H9 (cell line): ENCODE data around the gene AP2A2. TPM values are rescaled to one million over a fixed set of nuclear protein-coding genes. Genes with fewer than 3 reads are reported as not detected.

ENCODE experiments used
- DNase-seq: peaks from one replicate; pipeline ENCODE4 v3.0.0-alpha.2; 2017
- H2AFZ ChIP-seq: one replicate; pipeline ENCODE4 v1.6.1; 2013; ENCODE audit warnings: mild to moderate bottlenecking, low read length, control low read depth, moderate library complexity
- H2AK5ac ChIP-seq: 2 replicates; pipeline ENCODE4 v1.6.1; 2013; ENCODE audit warnings: low read length, control low read depth, mixed read lengths; ENCODE audit not compliant: insufficient read length
- H2BK120ac ChIP-seq: one replicate; pipeline ENCODE4 v1.6.1; 2013; ENCODE audit warnings: low read depth, mild to moderate bottlenecking, low read length, control low read depth, inconsistent platforms; ENCODE audit not compliant: poor library complexity, severe bottlenecking
- H2BK12ac ChIP-seq: 2 replicates; pipeline ENCODE4 v1.6.1; 2013; ENCODE audit warnings: low read length, control low read depth, mixed read lengths, low read depth; ENCODE audit not compliant: insufficient read length
- H2BK15ac ChIP-seq: 2 replicates; pipeline ENCODE4 v1.6.1; 2013; ENCODE audit warnings: low read depth, low read length, control low read depth
- H2BK20ac ChIP-seq: one replicate; pipeline ENCODE4 v1.6.1; 2013; ENCODE audit warnings: low read depth, mild to moderate bottlenecking, low read length, control low read depth, inconsistent platforms; ENCODE audit not compliant: poor library complexity, severe bottlenecking
- H2BK5ac ChIP-seq: 2 replicates; pipeline ENCODE4 v1.6.1; 2013; ENCODE audit warnings: low read length, control low read depth, mixed read lengths; ENCODE audit not compliant: insufficient read length
- H3K14ac ChIP-seq: 2 replicates; pipeline ENCODE4 v1.6.1; 2013; ENCODE audit warnings: low read length, control low read depth; ENCODE audit not compliant: insufficient read depth
- H3K18ac ChIP-seq: 2 replicates; pipeline ENCODE4 v1.6.1; 2013; ENCODE audit warnings: low read depth, mild to moderate bottlenecking, mixed read lengths, low read length, control low read depth; ENCODE audit not compliant: insufficient read length
- H3K23ac ChIP-seq: 2 replicates; pipeline ENCODE4 v1.6.1; 2013; ENCODE audit warnings: low read length, control low read depth, mixed read lengths, low read depth; ENCODE audit not compliant: insufficient read length
- H3K23me2 ChIP-seq: 2 replicates; pipeline ENCODE4 v1.6.1; 2013; ENCODE audit warnings: low read depth, mild to moderate bottlenecking, mixed read lengths, low read length, control low read depth; ENCODE audit not compliant: insufficient read length, poor library complexity, severe bottlenecking
- H3K27ac ChIP-seq: 2 replicates; pipeline ENCODE4 v1.5.1; 2013; ENCODE audit warnings: low read length, control low read depth, mixed read lengths, low read depth; ENCODE audit not compliant: insufficient read length
- H3K27me3 ChIP-seq: 2 replicates; pipeline ENCODE4 v1.6.1; 2013; ENCODE audit warnings: low read length, control low read depth, inconsistent platforms; ENCODE audit not compliant: insufficient read depth
- H3K4ac ChIP-seq: 2 replicates; pipeline ENCODE4 v1.6.1; 2013; ENCODE audit warnings: low read depth, mild to moderate bottlenecking, control low read depth, inconsistent platforms, low read length, moderate library complexity
- H3K4me1 ChIP-seq: 2 replicates; pipeline ENCODE4 v1.6.1; 2013; ENCODE audit warnings: low read length, control low read depth, inconsistent platforms; ENCODE audit not compliant: insufficient read depth
- H3K4me2 ChIP-seq: 2 replicates; pipeline ENCODE4 v1.6.1; 2013; ENCODE audit warnings: low read length, control low read depth, mixed read lengths; ENCODE audit not compliant: insufficient read length, insufficient read depth
- H3K56ac ChIP-seq: 2 replicates; pipeline ENCODE4 v1.6.1; 2013; ENCODE audit warnings: low read depth, mild to moderate bottlenecking, mixed read lengths, low read length, control low read depth; ENCODE audit not compliant: insufficient read length
- H3K79me1 ChIP-seq: 2 replicates; pipeline ENCODE4 v1.6.1; 2013; ENCODE audit warnings: low read depth, mild to moderate bottlenecking, moderate library complexity, low read length, control low read depth, inconsistent platforms; ENCODE audit not compliant: insufficient read depth, poor library complexity, severe bottlenecking
- H3K79me2 ChIP-seq: 2 replicates; pipeline ENCODE4 v1.6.1; 2013; ENCODE audit warnings: low read length, control low read depth, inconsistent platforms; ENCODE audit not compliant: insufficient read depth
- H3K9ac ChIP-seq: 2 replicates; pipeline ENCODE4 v1.6.1; 2013; ENCODE audit warnings: low read length, control low read depth, mixed read lengths; ENCODE audit not compliant: insufficient read length; ENCODE audit errors: extremely low read depth
- H3K9me3 ChIP-seq: one replicate; pipeline ENCODE4 v1.6.1; 2013; ENCODE audit warnings: low read depth, low read length, inconsistent platforms; ENCODE audit not compliant: control insufficient read depth
- H3T11ph ChIP-seq: one replicate; pipeline ENCODE4 v1.6.1; 2013; ENCODE audit warnings: mild to moderate bottlenecking, low read length, control low read depth, inconsistent platforms
- H4K20me1 ChIP-seq: one replicate; pipeline ENCODE4 v1.6.1; 2013; ENCODE audit not compliant: control insufficient read depth, insufficient read length, insufficient read depth
- H4K5ac ChIP-seq: 2 replicates; pipeline ENCODE4 v1.6.1; 2013; ENCODE audit warnings: low read depth, mild to moderate bottlenecking, mixed read lengths, low read length, control low read depth; ENCODE audit not compliant: insufficient read length
- H4K8ac ChIP-seq: replicated peaks from 2 replicates; pipeline ENCODE4 v1.6.1; 2013; ENCODE audit warnings: low read length, control low read depth, mixed read lengths, low read depth; ENCODE audit not compliant: insufficient read length
- H4K91ac ChIP-seq: 2 replicates; pipeline ENCODE4 v1.6.1; 2013; ENCODE audit warnings: low read depth, mild to moderate bottlenecking, moderate library complexity, mixed read lengths, low read length, control low read depth; ENCODE audit not compliant: insufficient read length
- H3K27ac Mint-ChIP-seq, 3 experiments: 2 replicates in 2 of 3; 3 replicates in 1 of 3; pipeline ENCODE4 v1.8.0; 2020 to 2021; ENCODE audit warnings: mixed read lengths in 3 of 3, mild to moderate bottlenecking in 1 of 3, moderate library complexity in 1 of 3
- H3K27me3 Mint-ChIP-seq: 2 replicates; pipeline ENCODE4 v1.8.0; 2021; ENCODE audit warnings: low read depth, mild to moderate bottlenecking, moderate library complexity, mixed read lengths
- H3K36me3 Mint-ChIP-seq, 3 experiments: 2 replicates in 2 of 3; 3 replicates in 1 of 3; pipeline ENCODE4 v1.8.0; 2020 to 2021; ENCODE audit warnings: low read depth in 3 of 3, mixed read lengths in 3 of 3; ENCODE audit not compliant: insufficient read depth in 1 of 3
- H3K4me1 Mint-ChIP-seq, 2 experiments: 2 replicates each; pipeline ENCODE4 v1.8.0; 2020; ENCODE audit warnings: mixed read lengths in 2 of 2
- H3K4me3 Mint-ChIP-seq, 2 experiments: 2 replicates in 1 of 2; 3 replicates in 1 of 2; pipeline ENCODE4 v1.8.0; 2020 to 2021; ENCODE audit warnings: mild to moderate bottlenecking in 2 of 2, mixed read lengths in 2 of 2, moderate library complexity in 1 of 2
- H3K9me3 Mint-ChIP-seq, 2 experiments: 2 replicates in 1 of 2; 3 replicates in 1 of 2; pipeline ENCODE4 v1.8.0; 2020; ENCODE audit warnings: mild to moderate bottlenecking in 2 of 2, mixed read lengths in 2 of 2, moderate library complexity in 1 of 2
- WGBS: extraction: QIAGEN DNeasy Blood & Tissue Kit; methylation state at CpG from one replicate; pipeline ENCODE4 v1.1.7; 2013; ENCODE audit warnings: missing lambda C conversion rate, low lambda C conversion rate, mixed read lengths; ENCODE audit not compliant: insufficient read length; ENCODE audit errors: extremely low coverage; 5-methylcytosine and 5-hydroxymethylcytosine counted together
- total RNA-seq: library from RNA; stranded (reverse); gene quantifications from 2 replicates; pipeline ENCODE4 v1.2.1, GENCODE V29; 2021
- TF ChIP-seq, protein P1 (sequence below): fragments of 200-600 bp; sonication (generic); conservative IDR thresholded peaks from 3 replicates; pipeline ENCODE4 v1.8.0; 2021; ENCODE audit warnings: antibody characterized with exemption, mild to moderate bottlenecking

Gene AP2A2
- total RNA-seq, 1 experiment from 2014 or later, result 53.7 TPM

DNA sequence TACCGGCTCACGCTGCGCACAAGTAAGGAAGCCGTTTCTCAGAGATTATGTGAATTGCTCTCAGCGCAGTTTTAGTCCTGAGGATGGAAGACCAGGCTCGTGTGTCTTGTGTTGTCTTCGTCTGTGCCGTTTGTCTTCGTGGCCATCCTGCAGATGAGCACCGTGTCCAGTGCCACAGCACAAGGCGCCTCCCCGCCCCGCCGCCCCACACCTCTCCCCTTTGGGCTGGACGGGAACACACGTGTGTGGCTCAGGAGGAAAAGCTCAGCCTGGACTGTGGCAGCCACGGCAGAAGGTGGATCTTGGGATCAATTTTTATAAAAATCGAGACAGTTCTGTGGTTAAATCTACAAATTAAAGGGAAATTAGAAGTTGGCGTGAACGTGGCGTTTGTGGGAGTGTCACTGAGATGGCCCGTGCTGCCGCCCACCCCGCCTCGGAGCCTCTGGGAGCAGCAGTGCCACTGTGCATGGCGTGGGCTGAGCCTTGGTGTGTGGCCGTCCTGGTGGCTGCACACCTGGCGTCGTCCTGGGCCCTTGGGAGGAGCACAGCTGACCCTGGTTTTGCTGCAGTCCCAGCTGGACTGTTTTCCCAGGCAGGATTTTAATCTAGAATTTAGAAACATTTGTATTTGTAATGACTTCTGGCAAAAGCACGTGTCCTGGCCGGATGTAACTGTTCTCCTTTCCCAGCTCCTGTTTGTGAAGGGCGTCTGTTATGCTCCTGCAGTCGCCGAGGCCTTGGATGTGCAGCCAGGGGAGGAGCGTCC, 85.1 kb downstream of the AP2A2 start:
- H3K4me1 ChIP-seq, result no peaks in the 10 kb centered on the region
- H3K4ac ChIP-seq, result no peak overlapping the region
- no peaks in the 10 kb centered on the region for H3K79me2 ChIP-seq
- no peak overlapping the region for H3K9ac ChIP-seq
- H3K27ac Mint-ChIP-seq, result peak overlapping the region; percentile 38 to 82 (median 62); a peak in 3 of 7 replicates
- no peak overlapping the region for H2BK15ac ChIP-seq
- H3K4me1 Mint-ChIP-seq, result no peaks in the 10 kb centered on the region
- H3K27me3 Mint-ChIP-seq, result peaks cover 2% of the 10 kb centered on the region; the same call in 1 of the 2 replicates
- H3K27ac ChIP-seq, result no peak overlapping the region
- H3K36me3 Mint-ChIP-seq, result peaks cover 18 to 42% (median 37%) of the 10 kb centered on the region in 3 experiments; a peak in 6 of 7 replicates
- no peaks in the 10 kb centered on the region; a peak in 1 of 5 replicates for H3K9me3 Mint-ChIP-seq
- H2BK20ac ChIP-seq, result no peak overlapping the region
- no peak for DNase-seq
- H3T11ph ChIP-seq, result no peak overlapping the region
- no peak overlapping the region for H4K8ac ChIP-seq
- no peak overlapping the region for H3K4me3 Mint-ChIP-seq
- H3K79me1 ChIP-seq, result no peaks in the 10 kb centered on the region
- H3K23ac ChIP-seq, result no peak overlapping the region
- no peak overlapping the region for H2BK12ac ChIP-seq
- no peak overlapping the region for H4K91ac ChIP-seq
- H3K4me2 ChIP-seq, result no peak overlapping the region
- no peak overlapping the region for H3K56ac ChIP-seq
- H2AFZ ChIP-seq, result no peak overlapping the region
- H4K5ac ChIP-seq, result no peak overlapping the region
- WGBS, result 100% methylated on average over 4 of the region's 35 CpGs
- no peaks in the 10 kb centered on the region for H3K23me2 ChIP-seq
- H3K18ac ChIP-seq, result no peak overlapping the region
- H2AK5ac ChIP-seq, result no peak overlapping the region
- H3K9me3 ChIP-seq, result no peaks in the 10 kb centered on the region
- no peak overlapping the region for H2BK120ac ChIP-seq
- H4K20me1 ChIP-seq, result no peaks in the 10 kb centered on the region
- H3K27me3 ChIP-seq, result no peaks in the 10 kb centered on the region
- no peak overlapping the region for H2BK5ac ChIP-seq
- TF ChIP-seq, protein P1, sequence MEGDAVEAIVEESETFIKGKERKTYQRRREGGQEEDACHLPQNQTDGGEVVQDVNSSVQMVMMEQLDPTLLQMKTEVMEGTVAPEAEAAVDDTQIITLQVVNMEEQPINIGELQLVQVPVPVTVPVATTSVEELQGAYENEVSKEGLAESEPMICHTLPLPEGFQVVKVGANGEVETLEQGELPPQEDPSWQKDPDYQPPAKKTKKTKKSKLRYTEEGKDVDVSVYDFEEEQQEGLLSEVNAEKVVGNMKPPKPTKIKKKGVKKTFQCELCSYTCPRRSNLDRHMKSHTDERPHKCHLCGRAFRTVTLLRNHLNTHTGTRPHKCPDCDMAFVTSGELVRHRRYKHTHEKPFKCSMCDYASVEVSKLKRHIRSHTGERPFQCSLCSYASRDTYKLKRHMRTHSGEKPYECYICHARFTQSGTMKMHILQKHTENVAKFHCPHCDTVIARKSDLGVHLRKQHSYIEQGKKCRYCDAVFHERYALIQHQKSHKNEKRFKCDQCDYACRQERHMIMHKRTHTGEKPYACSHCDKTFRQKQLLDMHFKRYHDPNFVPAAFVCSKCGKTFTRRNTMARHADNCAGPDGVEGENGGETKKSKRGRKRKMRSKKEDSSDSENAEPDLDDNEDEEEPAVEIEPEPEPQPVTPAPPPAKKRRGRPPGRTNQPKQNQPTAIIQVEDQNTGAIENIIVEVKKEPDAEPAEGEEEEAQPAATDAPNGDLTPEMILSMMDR, result no peak
- no peak overlapping the region for H3K14ac ChIP-seq
